Lower lobe of right lung (tissue), 2 donors: Measurements from ENCODE around the gene KCNA3. TPM values are rescaled to one million over a fixed set of nuclear protein-coding genes. Genes with fewer than 3 reads are reported as not detected.

Source experiments
- ATAC-seq, 2 donors: fragments of 200-7000 bp; cut with Tn5 transposase; one replicate each; pipeline ENCODE4 v1.9.1; 2020 to 2022; ENCODE audit warnings: mild to moderate bottlenecking in 2 of 2, moderate library complexity in 2 of 2
- DNase-seq: peaks from one replicate; pipeline ENCODE4 v3.0.0-alpha.2; 2020
- H3K27ac ChIP-seq: fragments of 200-600 bp; one replicate; pipeline ENCODE4 v1.8.0; 2022
- H3K27me3 ChIP-seq: fragments of 200-600 bp; one replicate; pipeline ENCODE4 v1.8.0; 2022; ENCODE audit warnings: low read depth
- H3K36me3 ChIP-seq: fragments of 200-600 bp; one replicate; pipeline ENCODE4 v1.8.0; 2022; ENCODE audit warnings: mild to moderate bottlenecking
- H3K4me1 ChIP-seq: fragments of 200-600 bp; one replicate; pipeline ENCODE4 v1.8.0; 2022
- H3K4me3 ChIP-seq: fragments of 200-600 bp; one replicate; pipeline ENCODE4 v1.8.0; 2022; ENCODE audit warnings: mild to moderate bottlenecking
- H3K9me3 ChIP-seq: fragments of 200-600 bp; one replicate; pipeline ENCODE4 v1.8.0; 2022
- CTCF ChIP-seq: fragments of 200-600 bp; IDR thresholded peaks from one replicate; pipeline ENCODE4 v1.8.0; 2022; ENCODE audit warnings: antibody characterized with exemption, mild to moderate bottlenecking
- intact Hi-C: fragments of 100-400 bp; cut with DNase I; formaldehyde crosslinking; loops from one replicate; pipeline ENCODE4 v1.11.0; 2022
- total RNA-seq: library from RNA; stranded (reverse); fragmentation: NEBNext Ultra II Directional; extraction: Animal tissue kit (Norgen Biotek cat#: 25700); gene quantifications from one replicate; pipeline ENCODE4 v1.2.1, GENCODE V29; 2021
- donor health status: DM: no; HTN: yes; CAD: no; lungs with severe emphysema.

The KCNA3 gene
- total RNA-seq, 1 donor from 2014 or later = 19.4 TPM

- DNase-seq = no peak
- no peak overlapping the region for H3K27ac ChIP-seq
- H3K36me3 ChIP-seq = no peaks in the 10 kb centered on the region
- no peak for TF ChIP-seq CTCF
- H3K4me3 ChIP-seq = no peak overlapping the region
- no peaks in the 10 kb centered on the region for H3K9me3 ChIP-seq
- no peaks in the 10 kb centered on the region for H3K27me3 ChIP-seq
- peaks cover 44% of the 10 kb centered on the region for H3K4me1 ChIP-seq
- intact Hi-C loops = no loop called here
- no peak for ATAC-seq
These were observed 36.2 kb downstream of the KCNA3 start for GRCh38 chr1:110638556-110638955.

DNA sequence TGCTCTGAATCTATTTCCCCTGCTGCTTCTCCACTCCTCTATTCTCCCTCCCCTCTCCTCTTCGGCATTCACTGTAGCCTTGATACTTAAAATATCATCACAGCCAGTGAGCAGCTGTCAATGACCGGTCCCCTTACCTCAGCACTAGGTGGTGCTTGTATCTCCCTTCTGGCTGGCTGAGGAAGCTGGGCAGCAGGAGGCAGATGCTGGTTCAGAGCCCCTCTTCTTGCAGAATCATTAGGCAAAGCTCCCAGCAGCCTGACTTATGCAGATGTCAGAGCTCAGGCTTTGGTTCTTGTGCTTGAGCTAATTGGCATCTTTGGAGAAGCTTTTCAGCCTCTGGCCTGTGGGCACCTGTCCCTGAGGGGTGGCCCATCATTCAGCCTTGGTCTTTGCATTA is 36.7 kb downstream of the KCNA3 start:
- Histone ChIP-seq H3K36me3 (no peaks in the 10 kb centered on the region), H3K4me3 (no peak overlapping the region), H3K27ac (no peak overlapping the region), H3K9me3 (no peaks in the 10 kb centered on the region), H3K27me3 (no peaks in the 10 kb centered on the region), H3K4me1 (peaks cover 41% of the 10 kb centered on the region)
- no peak for ATAC-seq
- no peak for DNase-seq
- TF ChIP-seq CTCF = no peak
- intact Hi-C loops = no loop called here

DNA sequence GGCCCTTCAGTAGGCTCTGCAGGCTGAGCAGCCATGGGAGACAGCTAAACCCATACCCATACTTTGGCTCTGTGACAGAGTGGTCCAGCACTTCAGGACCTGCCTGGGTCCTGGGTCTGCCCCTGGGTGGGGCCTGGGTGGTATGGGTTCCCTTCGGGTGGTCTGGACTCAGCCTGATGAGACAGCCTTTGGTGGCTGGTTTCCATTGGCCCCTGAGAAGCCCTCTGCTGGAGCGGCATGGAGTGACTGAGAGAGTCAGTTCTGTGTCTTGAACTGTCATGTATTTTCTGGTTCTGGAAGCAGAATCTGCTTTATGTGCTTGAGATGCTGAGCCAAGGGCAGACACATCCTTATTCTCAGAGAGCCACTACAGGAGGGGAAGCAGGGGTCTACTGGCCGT is 37.3 kb downstream of the KCNA3 start:
- Histone ChIP-seq H3K4me3 (no peak overlapping the region), H3K4me1 (peaks cover 41% of the 10 kb centered on the region), H3K36me3 (no peaks in the 10 kb centered on the region), H3K27ac (no peak overlapping the region), H3K9me3 (no peaks in the 10 kb centered on the region), H3K27me3 (no peaks in the 10 kb centered on the region)
- intact Hi-C loops = no loop called here
- ATAC-seq = no peak
- no peak for DNase-seq
- no peak for TF ChIP-seq CTCF

DNA sequence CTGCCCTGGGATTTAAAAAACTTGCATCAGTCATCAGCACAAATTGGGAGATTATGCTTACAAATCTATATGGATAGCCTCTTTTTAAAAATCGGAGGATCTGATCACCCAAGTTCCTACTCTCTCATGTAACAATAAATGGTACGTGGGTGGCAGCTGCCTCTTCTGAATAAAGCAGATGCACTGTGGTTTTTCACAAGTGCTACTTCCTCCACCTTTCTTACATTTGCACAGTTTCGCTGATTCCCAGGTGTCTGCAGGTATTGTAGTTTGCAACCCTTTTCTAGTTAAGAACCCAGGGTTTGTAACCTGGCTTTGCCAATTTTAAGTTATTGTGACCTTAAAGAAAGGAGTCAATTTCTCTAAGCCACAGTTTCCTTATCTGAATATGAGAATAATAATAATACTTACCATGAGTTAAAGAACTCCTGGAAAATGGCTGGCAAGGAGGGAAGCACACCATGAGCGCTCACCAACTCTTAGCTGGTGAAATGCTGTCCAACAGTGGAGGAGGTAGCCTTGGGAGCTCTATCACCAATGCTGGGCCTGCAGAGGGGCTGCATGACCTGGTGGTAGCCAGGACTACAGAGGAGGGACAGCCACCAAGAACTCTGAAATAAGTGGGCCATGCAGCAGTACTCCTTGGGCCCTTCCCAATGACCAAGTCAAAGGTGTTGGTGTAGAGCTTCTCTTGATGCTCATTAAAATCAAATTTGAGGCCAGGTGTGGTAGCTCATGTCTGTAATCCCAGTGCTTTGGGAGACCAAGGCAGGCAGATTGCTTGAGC is 38.4 kb downstream of the KCNA3 start:
- no peak for TF ChIP-seq CTCF
- Histone ChIP-seq H3K4me3 (no peak overlapping the region), H3K27ac (no peak overlapping the region), H3K36me3 (no peaks in the 10 kb centered on the region), H3K9me3 (no peaks in the 10 kb centered on the region), H3K27me3 (no peaks in the 10 kb centered on the region), H3K4me1 (peaks cover 41% of the 10 kb centered on the region)
- intact Hi-C loops = no loop called here
- no peak for ATAC-seq
- DNase-seq = no peak

DNA sequence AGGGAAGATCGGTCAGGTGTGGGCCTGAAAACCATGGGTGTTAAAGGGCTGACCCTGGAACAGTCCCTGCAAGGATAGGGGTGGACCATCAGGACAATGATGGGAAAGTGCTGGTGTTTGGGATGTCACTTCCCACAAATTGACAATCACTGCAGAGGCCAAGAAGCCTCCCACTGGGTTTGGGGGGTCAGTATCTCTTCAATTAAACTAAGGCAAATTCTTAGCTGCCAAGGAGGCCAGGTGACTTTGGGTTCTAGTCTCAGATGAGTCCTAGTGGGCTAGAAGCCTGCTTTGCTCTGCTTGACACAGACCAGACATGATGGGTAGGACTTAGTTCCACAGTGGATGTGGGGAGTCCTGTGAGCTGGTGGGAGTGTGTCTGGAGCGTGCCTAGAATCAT is 39.3 kb downstream of the KCNA3 start:
- Histone ChIP-seq H3K27me3 (no peaks in the 10 kb centered on the region), H3K4me3 (no peak overlapping the region), H3K9me3 (no peaks in the 10 kb centered on the region), H3K27ac (no peak overlapping the region), H3K4me1 (peaks cover 38% of the 10 kb centered on the region), H3K36me3 (no peaks in the 10 kb centered on the region)
- TF ChIP-seq CTCF = no peak
- DNase-seq (no peak), ATAC-seq (no peak)
- intact Hi-C loops = no loop called here
